Thyroid gland (tissue), 4 donors: ENCODE data around the gene CFDP1. TPM values are rescaled to one million over a fixed set of nuclear protein-coding genes. Genes with fewer than 3 reads are reported as not detected.
A peak's percentile ranks its signal among the peaks of the same experiment; 100 is the strongest.

Experiments used
- DNase-seq, 2 donors: peaks; one replicate each; pipeline ENCODE4 v3.0.0-alpha.2; 2019
- H3K27ac ChIP-seq, 3 donors: fragments of 200-600 bp; sonication (generic); 1 replicate in 2 of 3; 2 replicates in 1 of 3; pipeline ENCODE4 v1.5.1; 2016 to 2019; ENCODE audit warnings: mild to moderate bottlenecking in 1 of 3, moderate library complexity in 1 of 3
- H3K27me3 ChIP-seq: fragments of 200-600 bp; sonication (generic); one replicate; pipeline ENCODE4 v1.5.1; 2019
- H3K36me3 ChIP-seq, 2 donors: fragments of 200-600 bp; sonication (generic); one replicate each; pipeline ENCODE4 v1.5.1; 2016 to 2019
- H3K4me1 ChIP-seq, 2 donors: fragments of 200-600 bp; sonication (generic); one replicate each; pipeline ENCODE4 v1.5.1; 2017 to 2019
- H3K4me3 ChIP-seq, 3 donors: fragments of 200-600 bp; sonication (generic); replicated peaks in 1 of 3; 1 replicate in 2 of 3; 2 replicates in 1 of 3; pipeline ENCODE4 v1.5.1; 2016; ENCODE audit warnings: mild to moderate bottlenecking in 1 of 3
- H3K9me3 ChIP-seq: fragments of 200-600 bp; sonication (generic); one replicate; pipeline ENCODE4 v1.5.1; 2017
- POLR2A ChIP-seq, 2 donors: fragments of 450-650 bp; IDR thresholded peaks; one replicate each; pipeline ENCODE4 v1.6.1; 2017; ENCODE audit warnings: antibody characterized with exemption in 2 of 2, mild to moderate bottlenecking in 2 of 2, moderate library complexity in 1 of 2
- WGBS, 2 donors: methylation state at CpG; one replicate each; pipeline ENCODE4 v1.1.5; 2017; 5-methylcytosine and 5-hydroxymethylcytosine counted together
- intact Hi-C: fragments of 100-400 bp; cut with DNase I; formaldehyde crosslinking; loops from one replicate; pipeline ENCODE4 v1.15.1; 2023
- total RNA-seq, 4 donors: library from RNA; depleted of rRNA; stranded (reverse); fragments of >200 nt; gene quantifications; one replicate each; pipeline ENCODE4 v1.2.3, GENCODE V29; 2016
- TF ChIP-seq, protein P1 (sequence below), 6 experiments: fragments of 200-600 bp in 3 of 6; fragments of 450-650 bp in 3 of 6; sonication (generic) in 3 of 6; IDR thresholded peaks; one replicate each; pipeline ENCODE4 v1.5.1; 2016 to 2019; ENCODE audit warnings: antibody characterized with exemption in 6 of 6, mild to moderate bottlenecking in 2 of 6, inconsistent platforms in 1 of 6, moderate library complexity in 1 of 6

Gene CFDP1
- total RNA-seq, 4 donors from 2014 or later: 50.5 to 77.9 (median 60.7) TPM

DNA sequence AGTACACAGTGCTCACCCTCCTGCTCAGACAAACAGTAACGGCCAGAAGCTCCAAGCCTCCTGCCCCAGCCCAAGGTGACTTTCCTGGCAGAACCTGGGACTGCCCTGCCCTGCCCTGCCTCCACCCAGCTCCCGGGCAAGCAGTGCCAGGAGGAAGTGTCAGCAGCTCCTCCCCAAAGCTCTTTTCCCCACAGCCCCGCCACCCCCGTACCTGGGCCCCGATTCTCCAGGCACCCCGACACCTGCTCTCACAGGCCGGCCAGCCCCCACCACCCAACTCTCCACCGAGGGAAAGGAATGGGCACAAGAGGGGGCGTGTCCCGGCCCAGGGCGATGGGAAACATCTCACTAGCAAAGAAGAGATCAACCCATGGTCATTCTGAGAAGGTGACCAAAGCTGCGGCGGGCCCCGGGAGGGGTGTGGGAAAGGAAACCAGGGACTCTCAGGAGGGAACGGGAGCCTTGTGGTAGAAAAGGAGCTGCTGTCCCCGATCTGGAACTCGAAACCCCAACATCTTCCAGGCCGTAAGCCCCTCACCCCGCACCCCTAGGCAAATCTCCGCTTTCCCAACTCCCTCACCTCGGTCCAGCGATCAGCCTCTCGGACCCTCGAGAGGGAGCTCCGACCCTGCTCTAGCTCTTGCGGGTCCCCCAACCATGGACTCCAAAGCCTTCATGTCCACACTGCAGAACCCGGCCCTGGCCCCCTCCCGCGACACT is 183.1 kb downstream of the CFDP1 start:
- peak in 1 of 2 donors; percentile 5 for TF ChIP-seq POLR2A (IDR thresholded peaks at IDR 0.05)
- TF ChIP-seq, protein P1, sequence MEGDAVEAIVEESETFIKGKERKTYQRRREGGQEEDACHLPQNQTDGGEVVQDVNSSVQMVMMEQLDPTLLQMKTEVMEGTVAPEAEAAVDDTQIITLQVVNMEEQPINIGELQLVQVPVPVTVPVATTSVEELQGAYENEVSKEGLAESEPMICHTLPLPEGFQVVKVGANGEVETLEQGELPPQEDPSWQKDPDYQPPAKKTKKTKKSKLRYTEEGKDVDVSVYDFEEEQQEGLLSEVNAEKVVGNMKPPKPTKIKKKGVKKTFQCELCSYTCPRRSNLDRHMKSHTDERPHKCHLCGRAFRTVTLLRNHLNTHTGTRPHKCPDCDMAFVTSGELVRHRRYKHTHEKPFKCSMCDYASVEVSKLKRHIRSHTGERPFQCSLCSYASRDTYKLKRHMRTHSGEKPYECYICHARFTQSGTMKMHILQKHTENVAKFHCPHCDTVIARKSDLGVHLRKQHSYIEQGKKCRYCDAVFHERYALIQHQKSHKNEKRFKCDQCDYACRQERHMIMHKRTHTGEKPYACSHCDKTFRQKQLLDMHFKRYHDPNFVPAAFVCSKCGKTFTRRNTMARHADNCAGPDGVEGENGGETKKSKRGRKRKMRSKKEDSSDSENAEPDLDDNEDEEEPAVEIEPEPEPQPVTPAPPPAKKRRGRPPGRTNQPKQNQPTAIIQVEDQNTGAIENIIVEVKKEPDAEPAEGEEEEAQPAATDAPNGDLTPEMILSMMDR (IDR thresholded peaks at IDR 0.05): no peak
- whole genome bisulfite sequencing, 2 donors: 1 to 3% methylated on average over 26 to 29 of the region's 29 CpGs
- intact Hi-C loops: no loop called here
- H3K27ac ChIP-seq: peak overlapping the region; percentile 72 to 91 (median 90)
- DNase-seq: peak; percentile 67 to 76
- H3K36me3 ChIP-seq: no peaks in the 10 kb centered on the region
- peak overlapping the region; percentile 59 to 80 (median 71) for H3K4me3 ChIP-seq
- no peaks in the 10 kb centered on the region for H3K9me3 ChIP-seq
- no peaks in the 10 kb centered on the region for H3K27me3 ChIP-seq
- peaks cover 58 to 86% of the 10 kb centered on the region in 2 donors for H3K4me1 ChIP-seq

DNA sequence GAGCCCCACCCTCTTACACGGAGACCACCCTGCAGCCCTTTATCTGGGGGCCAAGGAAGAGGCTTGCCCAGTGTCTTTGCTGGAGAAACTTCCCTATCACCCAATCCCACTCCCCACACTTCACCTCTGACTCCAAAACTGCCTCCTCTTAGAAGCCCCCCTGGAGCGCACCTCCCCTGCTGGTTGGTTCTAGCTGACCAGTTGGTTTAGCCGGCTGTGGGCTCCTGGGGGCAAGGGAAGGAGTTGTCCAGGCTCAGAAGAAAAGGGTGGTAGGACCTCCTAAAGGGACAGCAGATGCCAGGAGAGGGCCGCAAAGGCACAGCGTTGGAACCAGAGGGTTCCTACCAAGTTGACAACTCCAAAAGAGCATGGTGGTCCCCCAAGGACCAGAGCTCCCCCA is 183.9 kb downstream of the CFDP1 start:
- H3K27ac ChIP-seq: peak overlapping the region; percentile 72 to 91 (median 90)
- WGBS, 2 donors: 53 to 61% methylated on average over 4 to 5 of the region's 5 CpGs
- H3K4me3 ChIP-seq: no peak overlapping the region
- no peaks in the 10 kb centered on the region for H3K36me3 ChIP-seq
- peaks cover 66 to 86% of the 10 kb centered on the region in 2 donors for H3K4me1 ChIP-seq
- no peak for TF ChIP-seq POLR2A (IDR thresholded peaks at IDR 0.05)
- TF ChIP-seq, protein P1 (IDR thresholded peaks at IDR 0.05): no peak
- H3K27me3 ChIP-seq: no peaks in the 10 kb centered on the region
- intact Hi-C loops: no loop called here
- DNase-seq: no peak
- no peaks in the 10 kb centered on the region for H3K9me3 ChIP-seq

DNA sequence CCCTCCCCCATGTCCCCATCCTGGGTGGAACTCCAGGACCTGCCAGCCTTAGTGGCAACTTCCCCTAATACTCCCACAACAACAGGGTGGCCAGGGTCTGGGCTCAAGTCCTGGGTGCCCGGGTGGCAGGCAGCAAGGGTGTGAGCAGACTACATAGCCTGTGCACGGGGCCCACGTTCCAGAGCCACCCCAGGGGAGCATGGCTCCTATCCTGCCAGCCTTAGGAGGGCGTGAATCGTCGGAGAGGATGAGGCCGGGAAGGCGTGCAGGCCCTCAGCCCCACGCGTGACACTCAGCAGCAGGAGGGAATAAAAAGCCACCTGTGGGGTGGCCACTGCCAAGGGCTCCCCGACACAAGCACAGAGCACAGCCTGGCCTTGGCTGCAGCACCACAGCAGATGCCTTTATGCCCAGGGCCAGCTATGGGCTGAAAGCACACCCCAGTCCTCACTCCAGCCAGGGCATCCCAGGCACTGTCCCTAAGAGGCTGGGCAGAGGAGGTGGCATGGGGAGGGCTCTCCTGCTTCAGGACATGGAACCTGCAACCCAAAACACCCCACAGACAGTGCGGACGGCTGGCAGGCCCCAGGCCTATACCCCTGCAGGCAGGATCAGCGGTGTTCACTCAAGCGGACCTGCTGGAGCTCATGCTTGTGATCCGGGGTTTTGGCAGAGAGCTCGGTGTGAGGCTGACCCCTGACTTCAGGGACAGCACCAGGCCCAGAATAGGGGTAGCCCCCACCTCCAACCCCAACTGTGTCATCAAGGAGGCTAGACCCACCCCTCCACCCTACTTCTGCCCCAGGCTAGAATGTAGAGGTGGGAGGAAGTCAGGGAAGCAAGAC is 184.5 kb downstream of the CFDP1 start:
- whole genome bisulfite sequencing, 2 donors: 57 to 59% methylated on average over 8 to 16 of the region's 17 CpGs
- no peaks in the 10 kb centered on the region for H3K9me3 ChIP-seq
- peaks cover 73 to 87% of the 10 kb centered on the region in 2 donors for H3K4me1 ChIP-seq
- intact Hi-C loops: no loop called here
- H3K4me3 ChIP-seq: no peak overlapping the region
- H3K27me3 ChIP-seq: no peaks in the 10 kb centered on the region
- peak overlapping the region; percentile 72 to 91 (median 90) for H3K27ac ChIP-seq
- no peak for TF ChIP-seq POLR2A (IDR thresholded peaks at IDR 0.05)
- TF ChIP-seq, protein P1 (IDR thresholded peaks at IDR 0.05): no peak
- H3K36me3 ChIP-seq: no peaks in the 10 kb centered on the region
- DNase-seq: peak; percentile 61 to 76

DNA sequence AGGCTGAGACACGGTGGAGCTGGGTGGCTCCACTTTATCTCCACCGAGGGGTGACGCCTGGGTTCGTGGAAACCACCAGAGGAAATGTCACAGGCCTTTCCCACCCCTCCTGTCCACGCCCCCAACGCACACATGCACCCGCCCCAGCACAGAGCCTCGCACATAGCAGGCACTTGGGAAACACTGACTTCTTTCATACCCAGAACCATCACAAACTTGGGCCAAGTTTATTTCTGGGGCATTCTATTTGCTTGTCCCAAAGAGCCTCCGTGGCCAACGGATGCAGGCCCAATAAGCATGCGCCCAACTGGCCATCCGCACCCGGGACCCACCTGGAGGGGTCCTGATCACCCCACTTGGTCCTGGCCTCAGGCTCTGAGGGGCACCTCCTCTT is 185.2 kb downstream of the CFDP1 start:
- Histone ChIP-seq H3K27me3 (no peaks in the 10 kb centered on the region), H3K4me1 (peaks cover 70 to 85% of the 10 kb centered on the region in 2 donors), H3K4me3 (no peak overlapping the region), H3K27ac (peak overlapping the region; percentile 85 to 91 (median 91)), H3K36me3 (no peaks in the 10 kb centered on the region), H3K9me3 (no peaks in the 10 kb centered on the region)
- intact Hi-C loops: no loop called here
- DNase-seq: no peak
- TF ChIP-seq, protein P1 (IDR thresholded peaks at IDR 0.05): no peak
- no peak for TF ChIP-seq POLR2A (IDR thresholded peaks at IDR 0.05)
- 58 to 86% methylated on average over 10 to 13 of the region's 13 CpGs for WGBS, 2 donors
